H9 (cell line): ENCODE results near the gene CDH23. TPM values are rescaled to one million over a fixed set of nuclear protein-coding genes. Genes with fewer than 3 reads are reported as not detected.

ENCODE experiments used
- DNase-seq: peaks from one replicate; pipeline ENCODE4 v3.0.0-alpha.2; 2017
- H2AFZ ChIP-seq: one replicate; pipeline ENCODE4 v1.6.1; 2013; ENCODE audit warnings: mild to moderate bottlenecking, low read length, control low read depth, moderate library complexity
- H2AK5ac ChIP-seq: 2 replicates; pipeline ENCODE4 v1.6.1; 2013; ENCODE audit warnings: low read length, control low read depth, mixed read lengths; ENCODE audit not compliant: insufficient read length
- H2BK120ac ChIP-seq: one replicate; pipeline ENCODE4 v1.6.1; 2013; ENCODE audit warnings: low read depth, mild to moderate bottlenecking, low read length, control low read depth, inconsistent platforms; ENCODE audit not compliant: poor library complexity, severe bottlenecking
- H2BK12ac ChIP-seq: 2 replicates; pipeline ENCODE4 v1.6.1; 2013; ENCODE audit warnings: low read length, control low read depth, mixed read lengths, low read depth; ENCODE audit not compliant: insufficient read length
- H2BK15ac ChIP-seq: 2 replicates; pipeline ENCODE4 v1.6.1; 2013; ENCODE audit warnings: low read depth, low read length, control low read depth
- H2BK20ac ChIP-seq: one replicate; pipeline ENCODE4 v1.6.1; 2013; ENCODE audit warnings: low read depth, mild to moderate bottlenecking, low read length, control low read depth, inconsistent platforms; ENCODE audit not compliant: poor library complexity, severe bottlenecking
- H2BK5ac ChIP-seq: 2 replicates; pipeline ENCODE4 v1.6.1; 2013; ENCODE audit warnings: low read length, control low read depth, mixed read lengths; ENCODE audit not compliant: insufficient read length
- H3K14ac ChIP-seq: 2 replicates; pipeline ENCODE4 v1.6.1; 2013; ENCODE audit warnings: low read length, control low read depth; ENCODE audit not compliant: insufficient read depth
- H3K18ac ChIP-seq: 2 replicates; pipeline ENCODE4 v1.6.1; 2013; ENCODE audit warnings: low read depth, mild to moderate bottlenecking, mixed read lengths, low read length, control low read depth; ENCODE audit not compliant: insufficient read length
- H3K23ac ChIP-seq: 2 replicates; pipeline ENCODE4 v1.6.1; 2013; ENCODE audit warnings: low read length, control low read depth, mixed read lengths, low read depth; ENCODE audit not compliant: insufficient read length
- H3K23me2 ChIP-seq: 2 replicates; pipeline ENCODE4 v1.6.1; 2013; ENCODE audit warnings: low read depth, mild to moderate bottlenecking, mixed read lengths, low read length, control low read depth; ENCODE audit not compliant: insufficient read length, poor library complexity, severe bottlenecking
- H3K27ac ChIP-seq: 2 replicates; pipeline ENCODE4 v1.5.1; 2013; ENCODE audit warnings: low read length, control low read depth, mixed read lengths, low read depth; ENCODE audit not compliant: insufficient read length
- H3K27me3 ChIP-seq: 2 replicates; pipeline ENCODE4 v1.6.1; 2013; ENCODE audit warnings: low read length, control low read depth, inconsistent platforms; ENCODE audit not compliant: insufficient read depth
- H3K4ac ChIP-seq: 2 replicates; pipeline ENCODE4 v1.6.1; 2013; ENCODE audit warnings: low read depth, mild to moderate bottlenecking, control low read depth, inconsistent platforms, low read length, moderate library complexity
- H3K4me1 ChIP-seq: 2 replicates; pipeline ENCODE4 v1.6.1; 2013; ENCODE audit warnings: low read length, control low read depth, inconsistent platforms; ENCODE audit not compliant: insufficient read depth
- H3K4me2 ChIP-seq: 2 replicates; pipeline ENCODE4 v1.6.1; 2013; ENCODE audit warnings: low read length, control low read depth, mixed read lengths; ENCODE audit not compliant: insufficient read length, insufficient read depth
- H3K56ac ChIP-seq: 2 replicates; pipeline ENCODE4 v1.6.1; 2013; ENCODE audit warnings: low read depth, mild to moderate bottlenecking, mixed read lengths, low read length, control low read depth; ENCODE audit not compliant: insufficient read length
- H3K79me1 ChIP-seq: 2 replicates; pipeline ENCODE4 v1.6.1; 2013; ENCODE audit warnings: low read depth, mild to moderate bottlenecking, moderate library complexity, low read length, control low read depth, inconsistent platforms; ENCODE audit not compliant: insufficient read depth, poor library complexity, severe bottlenecking
- H3K79me2 ChIP-seq: 2 replicates; pipeline ENCODE4 v1.6.1; 2013; ENCODE audit warnings: low read length, control low read depth, inconsistent platforms; ENCODE audit not compliant: insufficient read depth
- H3K9ac ChIP-seq: 2 replicates; pipeline ENCODE4 v1.6.1; 2013; ENCODE audit warnings: low read length, control low read depth, mixed read lengths; ENCODE audit not compliant: insufficient read length; ENCODE audit errors: extremely low read depth
- H3K9me3 ChIP-seq: one replicate; pipeline ENCODE4 v1.6.1; 2013; ENCODE audit warnings: low read depth, low read length, inconsistent platforms; ENCODE audit not compliant: control insufficient read depth
- H3T11ph ChIP-seq: one replicate; pipeline ENCODE4 v1.6.1; 2013; ENCODE audit warnings: mild to moderate bottlenecking, low read length, control low read depth, inconsistent platforms
- H4K20me1 ChIP-seq: one replicate; pipeline ENCODE4 v1.6.1; 2013; ENCODE audit not compliant: control insufficient read depth, insufficient read length, insufficient read depth
- H4K5ac ChIP-seq: 2 replicates; pipeline ENCODE4 v1.6.1; 2013; ENCODE audit warnings: low read depth, mild to moderate bottlenecking, mixed read lengths, low read length, control low read depth; ENCODE audit not compliant: insufficient read length
- H4K8ac ChIP-seq: replicated peaks from 2 replicates; pipeline ENCODE4 v1.6.1; 2013; ENCODE audit warnings: low read length, control low read depth, mixed read lengths, low read depth; ENCODE audit not compliant: insufficient read length
- H4K91ac ChIP-seq: 2 replicates; pipeline ENCODE4 v1.6.1; 2013; ENCODE audit warnings: low read depth, mild to moderate bottlenecking, moderate library complexity, mixed read lengths, low read length, control low read depth; ENCODE audit not compliant: insufficient read length
- H3K27ac Mint-ChIP-seq, 3 experiments: 2 replicates in 2 of 3; 3 replicates in 1 of 3; pipeline ENCODE4 v1.8.0; 2020 to 2021; ENCODE audit warnings: mixed read lengths in 3 of 3, mild to moderate bottlenecking in 1 of 3, moderate library complexity in 1 of 3
- H3K27me3 Mint-ChIP-seq: 2 replicates; pipeline ENCODE4 v1.8.0; 2021; ENCODE audit warnings: low read depth, mild to moderate bottlenecking, moderate library complexity, mixed read lengths
- H3K36me3 Mint-ChIP-seq, 3 experiments: 2 replicates in 2 of 3; 3 replicates in 1 of 3; pipeline ENCODE4 v1.8.0; 2020 to 2021; ENCODE audit warnings: low read depth in 3 of 3, mixed read lengths in 3 of 3; ENCODE audit not compliant: insufficient read depth in 1 of 3
- H3K4me1 Mint-ChIP-seq, 2 experiments: 2 replicates each; pipeline ENCODE4 v1.8.0; 2020; ENCODE audit warnings: mixed read lengths in 2 of 2
- H3K4me3 Mint-ChIP-seq, 2 experiments: 2 replicates in 1 of 2; 3 replicates in 1 of 2; pipeline ENCODE4 v1.8.0; 2020 to 2021; ENCODE audit warnings: mild to moderate bottlenecking in 2 of 2, mixed read lengths in 2 of 2, moderate library complexity in 1 of 2
- H3K9me3 Mint-ChIP-seq, 2 experiments: 2 replicates in 1 of 2; 3 replicates in 1 of 2; pipeline ENCODE4 v1.8.0; 2020; ENCODE audit warnings: mild to moderate bottlenecking in 2 of 2, mixed read lengths in 2 of 2, moderate library complexity in 1 of 2
- WGBS: extraction: QIAGEN DNeasy Blood & Tissue Kit; methylation state at CpG from one replicate; pipeline ENCODE4 v1.1.7; 2013; ENCODE audit warnings: missing lambda C conversion rate, low lambda C conversion rate, mixed read lengths; ENCODE audit not compliant: insufficient read length; ENCODE audit errors: extremely low coverage; 5-methylcytosine and 5-hydroxymethylcytosine counted together
- total RNA-seq: library from RNA; stranded (reverse); gene quantifications from 2 replicates; pipeline ENCODE4 v1.2.1, GENCODE V29; 2021
- TF ChIP-seq, protein P1 (sequence below): fragments of 200-600 bp; sonication (generic); conservative IDR thresholded peaks from 3 replicates; pipeline ENCODE4 v1.8.0; 2021; ENCODE audit warnings: antibody characterized with exemption, mild to moderate bottlenecking

The CDH23 gene
- total RNA-seq, 1 experiment from 2014 or later, result 2.1 TPM

DNA sequence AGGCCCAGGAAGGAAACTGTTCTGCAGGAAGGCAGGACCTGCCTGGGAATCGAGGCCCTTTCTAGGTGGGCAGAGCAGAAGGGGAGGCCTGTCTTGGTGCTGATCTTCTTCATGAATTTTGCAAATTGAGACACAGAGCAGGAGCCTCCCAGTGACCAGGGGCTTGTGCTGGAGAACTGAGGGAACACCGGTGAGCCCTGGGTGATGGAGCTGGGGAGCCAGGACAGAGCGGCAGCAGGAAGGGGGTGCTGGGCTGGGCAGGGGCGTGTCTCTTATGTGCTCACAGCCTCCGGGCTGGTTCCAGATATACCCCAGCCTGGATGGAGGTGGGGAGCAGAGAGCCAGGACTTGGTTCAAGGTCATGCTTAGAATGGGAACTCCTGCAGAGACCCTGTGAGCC is 182.9 kb downstream of the CDH23 start:
- Histone ChIP-seq H3K9ac (no peak overlapping the region), H2BK120ac (no peak overlapping the region), H2BK12ac (no peak overlapping the region), H4K8ac (no peak overlapping the region), H3K9me3 (no peaks in the 10 kb centered on the region), H3T11ph (no peak overlapping the region), H2BK5ac (no peak overlapping the region), H4K5ac (no peak overlapping the region), H3K18ac (no peak overlapping the region), H3K23ac (no peak overlapping the region), H3K4me1 (no peaks in the 10 kb centered on the region; the same call in 1 of the 2 replicates), H3K79me2 (no peaks in the 10 kb centered on the region), H3K23me2 (no peaks in the 10 kb centered on the region), H3K27ac (no peak overlapping the region), H3K27me3 (no peaks in the 10 kb centered on the region), H3K56ac (no peak overlapping the region), H3K4me2 (no peak overlapping the region), H4K91ac (no peak overlapping the region), H2BK15ac (no peak overlapping the region), H3K4ac (no peak overlapping the region), H2AK5ac (no peak overlapping the region), H2BK20ac (no peak overlapping the region), H3K14ac (no peak overlapping the region; the same call in 1 of the 2 replicates), H4K20me1 (no peaks in the 10 kb centered on the region), H2AFZ (no peak overlapping the region), H3K79me1 (no peaks in the 10 kb centered on the region)
- peak overlapping the region in 1 of 3 experiments; percentile 59; a peak in 1 of 7 replicates for H3K27ac Mint-ChIP-seq
- WGBS, result no CpG with 5 or more reads among the region's 5 CpGs
- H3K9me3 Mint-ChIP-seq, result no peaks in the 10 kb centered on the region
- H3K36me3 Mint-ChIP-seq, result no peaks in the 10 kb centered on the region
- H3K4me1 Mint-ChIP-seq, result peaks cover 22 to 32% of the 10 kb centered on the region in 2 experiments
- peaks cover 2% of the 10 kb centered on the region for H3K27me3 Mint-ChIP-seq
- TF ChIP-seq, protein P1, sequence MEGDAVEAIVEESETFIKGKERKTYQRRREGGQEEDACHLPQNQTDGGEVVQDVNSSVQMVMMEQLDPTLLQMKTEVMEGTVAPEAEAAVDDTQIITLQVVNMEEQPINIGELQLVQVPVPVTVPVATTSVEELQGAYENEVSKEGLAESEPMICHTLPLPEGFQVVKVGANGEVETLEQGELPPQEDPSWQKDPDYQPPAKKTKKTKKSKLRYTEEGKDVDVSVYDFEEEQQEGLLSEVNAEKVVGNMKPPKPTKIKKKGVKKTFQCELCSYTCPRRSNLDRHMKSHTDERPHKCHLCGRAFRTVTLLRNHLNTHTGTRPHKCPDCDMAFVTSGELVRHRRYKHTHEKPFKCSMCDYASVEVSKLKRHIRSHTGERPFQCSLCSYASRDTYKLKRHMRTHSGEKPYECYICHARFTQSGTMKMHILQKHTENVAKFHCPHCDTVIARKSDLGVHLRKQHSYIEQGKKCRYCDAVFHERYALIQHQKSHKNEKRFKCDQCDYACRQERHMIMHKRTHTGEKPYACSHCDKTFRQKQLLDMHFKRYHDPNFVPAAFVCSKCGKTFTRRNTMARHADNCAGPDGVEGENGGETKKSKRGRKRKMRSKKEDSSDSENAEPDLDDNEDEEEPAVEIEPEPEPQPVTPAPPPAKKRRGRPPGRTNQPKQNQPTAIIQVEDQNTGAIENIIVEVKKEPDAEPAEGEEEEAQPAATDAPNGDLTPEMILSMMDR, result no peak
- no peak overlapping the region for H3K4me3 Mint-ChIP-seq
- DNase-seq, result no peak
